Stimulated activated CD4-positive, alpha-beta T cell treated with anti-CD3 and anti-CD28 coated beads, TNF-alpha, amount 100 ng/mL, for 1 hour (primary cell): Measurements from ENCODE around the gene SLAMF7.

ENCODE experiments used
- DNase-seq, 3 donors: peaks; one replicate each; pipeline ENCODE4 v3.0.0-alpha.2; 2020; ENCODE audit warnings: low read depth in 3 of 3, low spot score in 1 of 3

SLAMF7 gene

GRCh38 chr1:160744852-160745520 is 5.9 kb downstream of the SLAMF7 start:
- no peak for DNase-seq

- no peak for DNase-seq
Measured at GRCh38 chr1:160745551-160745950, 6.5 kb downstream of the SLAMF7 start.

DNA sequence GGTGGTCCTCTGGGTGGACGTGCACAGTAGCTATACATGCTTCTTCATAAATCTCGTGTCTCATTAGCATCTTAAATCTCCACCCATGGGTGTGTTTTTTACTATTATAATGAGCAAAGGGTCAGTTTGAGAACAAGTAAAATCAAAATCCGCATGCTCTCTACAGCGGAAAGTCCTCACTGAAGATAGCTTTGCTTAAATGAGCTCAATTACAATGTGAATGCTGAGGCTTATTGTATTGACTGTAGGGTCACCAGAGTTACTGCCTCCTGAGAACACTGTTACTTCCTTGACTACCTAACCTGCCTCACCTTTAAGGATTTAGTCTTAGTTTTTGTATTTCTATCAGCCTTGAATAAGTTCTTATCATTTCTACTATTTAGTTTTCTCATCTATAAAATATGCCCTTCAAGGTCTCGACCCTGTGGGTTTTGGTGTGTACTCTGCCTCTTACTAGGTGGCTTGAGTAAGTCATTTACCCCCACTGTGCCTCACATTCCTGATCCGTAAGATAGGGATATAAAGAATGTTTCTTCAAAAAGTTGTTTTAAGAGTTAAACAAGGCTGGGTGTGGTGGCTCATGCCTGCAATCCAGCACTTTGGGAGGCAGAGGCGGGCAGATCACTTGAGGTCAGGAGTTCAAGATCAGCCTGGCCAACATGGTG is 7.9 kb downstream of the SLAMF7 start:
- DNase-seq: no peak

- DNase-seq: no peak
Measured at GRCh38 chr1:160747717-160748116, 8.7 kb downstream of the SLAMF7 start.

GRCh38 chr1:160748181-160748877 is 9.3 kb downstream of the SLAMF7 start:
- no peak for DNase-seq

- DNase-seq: no peak
Measured at GRCh38 chr1:160748878-160749269, 9.8 kb downstream of the SLAMF7 start.

- no peak for DNase-seq
Measured at GRCh38 chr1:160750608-160751007, 11.6 kb downstream of the SLAMF7 start.

DNA sequence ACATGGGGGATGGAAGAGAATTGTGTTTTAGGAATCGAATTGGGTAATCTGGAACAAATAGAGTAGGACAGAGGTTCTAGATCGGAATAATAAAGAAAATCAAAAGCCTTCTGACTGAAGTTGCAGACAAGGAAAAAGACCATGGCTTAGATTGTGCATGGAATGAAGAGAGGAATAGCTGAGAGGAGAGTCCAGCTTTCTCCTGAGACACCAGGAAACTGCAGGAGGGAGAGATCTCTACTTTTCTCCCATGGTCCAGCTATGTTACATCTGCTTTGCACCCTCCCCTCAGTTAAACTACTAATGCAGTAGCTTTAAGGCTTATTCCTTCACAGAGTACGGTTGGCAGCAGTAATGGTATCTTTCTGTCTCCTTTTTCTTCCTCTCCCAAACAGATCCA is 13.4 kb downstream of the SLAMF7 start:
- DNase-seq: no peak

GRCh38 chr1:160752924-160753323 is 13.9 kb downstream of the SLAMF7 start:
- DNase-seq: no peak

- DNase-seq: no peak
Measured at GRCh38 chr1:160753594-160753993, 14.5 kb downstream of the SLAMF7 start.

DNA sequence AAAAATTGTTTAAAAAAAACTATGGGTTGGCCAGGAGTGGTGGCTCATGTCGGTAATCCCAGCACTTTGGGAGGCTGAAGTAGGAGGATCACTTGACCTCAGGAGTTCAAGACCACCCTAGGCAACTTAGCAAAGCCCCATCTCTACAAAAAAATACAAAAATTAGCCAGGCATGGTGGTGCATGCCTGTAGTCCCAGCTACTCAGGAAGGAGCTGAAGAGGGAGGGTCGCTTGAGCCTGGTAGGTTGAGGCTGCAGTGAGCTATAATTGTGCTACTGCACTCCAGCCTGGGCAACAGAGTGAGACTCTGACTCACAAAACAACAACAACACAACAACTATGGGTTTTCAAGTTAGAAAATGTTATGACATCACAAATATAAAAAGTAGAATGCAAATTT is 16.4 kb downstream of the SLAMF7 start:
- DNase-seq: no peak

- no peak for DNase-seq
Measured at GRCh38 chr1:160755911-160756848, 17.1 kb downstream of the SLAMF7 start.

- DNase-seq: no peak
Measured at GRCh38 chr1:160756849-160757201, 17.8 kb downstream of the SLAMF7 start.

DNA sequence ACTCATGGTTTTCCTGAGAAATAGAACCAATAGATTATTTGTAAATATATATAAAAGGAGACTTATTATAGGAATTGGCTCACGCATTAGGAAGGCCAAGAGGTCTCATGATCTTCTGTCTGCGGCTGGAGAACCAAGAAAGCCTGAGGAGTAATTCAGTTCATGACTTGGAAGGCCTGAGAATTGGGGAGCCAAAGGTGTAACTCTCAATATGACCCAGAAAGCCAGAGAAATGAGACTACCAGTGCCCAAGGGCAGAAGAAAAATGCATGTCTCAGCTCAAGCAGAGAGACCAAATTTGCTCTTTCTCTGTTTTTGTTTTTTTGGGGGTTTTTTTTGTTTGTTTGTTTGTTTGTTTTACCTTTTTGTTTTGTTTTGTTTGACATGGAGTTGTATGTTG is 19.5 kb downstream of the SLAMF7 start:
- DNase-seq: no peak

GRCh38 chr1:160759740-160760139 is 20.7 kb downstream of the SLAMF7 start:
- DNase-seq: no peak

DNA sequence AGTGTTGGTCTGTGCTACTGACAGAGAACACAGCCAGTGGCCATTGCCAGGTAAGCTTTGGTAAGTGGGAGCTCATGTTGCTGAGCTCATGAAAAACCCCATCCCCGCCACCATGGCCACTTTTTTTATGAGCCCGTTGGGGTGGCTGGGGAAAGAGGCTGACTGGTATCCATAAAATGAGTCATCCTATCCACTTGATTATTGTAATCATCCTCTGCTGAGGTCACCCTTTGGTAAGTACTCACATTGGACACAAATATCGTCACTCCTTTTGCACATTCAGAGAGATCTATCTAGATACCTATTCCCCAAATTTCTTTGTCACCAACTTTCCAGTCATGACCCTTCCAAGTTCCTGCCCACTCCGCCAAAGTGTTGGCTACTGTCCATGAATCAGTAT is 22.0 kb downstream of the SLAMF7 start:
- DNase-seq: no peak

DNA sequence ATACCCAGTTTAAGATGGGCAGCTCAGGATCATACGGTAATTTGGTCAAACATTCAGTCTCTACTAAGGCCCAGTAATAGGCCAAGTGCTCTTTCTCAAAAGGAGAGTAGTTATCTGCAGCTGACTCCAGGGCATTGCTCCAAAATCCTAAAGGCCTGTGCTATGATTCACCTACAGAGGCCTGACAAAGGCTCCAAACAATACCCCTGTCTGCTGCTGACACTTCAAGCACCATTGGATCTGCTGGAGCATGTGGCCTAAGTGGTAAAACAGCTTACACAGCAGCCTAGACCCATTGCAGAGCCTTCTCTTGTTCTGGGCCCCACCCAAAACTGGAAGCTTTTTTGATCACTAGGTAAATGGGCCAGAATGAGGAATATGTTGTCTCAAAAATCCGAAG is 22.8 kb downstream of the SLAMF7 start:
- DNase-seq: no peak

DNA sequence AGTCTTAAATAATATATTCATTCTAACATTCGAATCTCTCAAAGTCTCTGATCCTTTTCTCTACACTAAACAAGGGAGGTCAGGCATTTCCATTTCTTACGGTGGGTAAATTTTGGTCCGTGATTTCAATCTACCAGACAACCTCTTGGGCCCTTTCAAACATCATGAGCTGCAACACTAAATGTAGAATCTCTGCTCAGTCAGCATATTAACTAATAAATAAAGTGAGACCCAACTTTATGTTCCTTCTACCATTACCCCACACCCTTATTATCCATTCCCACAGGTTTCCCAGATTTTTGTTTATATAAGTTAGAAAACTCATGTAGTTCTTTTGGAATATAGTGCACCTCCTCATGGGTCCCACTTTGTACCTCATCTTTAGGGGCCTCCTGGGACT is 24.9 kb downstream of the SLAMF7 start:
- DNase-seq: no peak

GRCh38 chr1:160767395-160768294 is 28.6 kb downstream of the SLAMF7 start:
- DNase-seq: peak in 2 of 3 donors; percentile 3 to 18

DNA sequence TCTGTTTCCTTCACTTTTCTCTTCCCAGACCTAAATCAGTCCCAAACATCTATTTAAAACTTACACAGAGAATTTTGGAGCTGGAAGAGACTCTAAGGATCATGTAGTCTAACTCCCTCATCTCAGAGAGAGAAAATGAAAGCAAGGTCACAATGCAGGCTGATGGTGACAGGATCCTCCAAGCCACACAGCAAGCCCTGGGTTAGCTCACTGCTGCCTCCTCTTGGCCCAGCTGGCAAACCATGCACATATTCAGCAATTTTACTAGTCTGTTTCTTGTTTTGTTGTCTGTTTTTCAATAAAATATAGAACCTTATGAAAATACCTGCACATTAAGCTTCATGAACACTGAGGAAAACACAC is 29.2 kb downstream of the SLAMF7 start:
- DNase-seq: peak; percentile 63 to 71 (median 67)
